Panc1 (cell line): ENCODE results near the gene SHKBP1.
"Not testable (repeated sequence)": the region's sequence is repeated elsewhere in the genome, so short reads cannot be mapped to it uniquely, and the experiment has no call there.

ENCODE experiments used
- CTCF ChIP-seq: fragments of 450-650 bp; IDR thresholded peaks from 2 replicates; pipeline ENCODE4 v1.5.1; 2017; ENCODE audit warnings: mild to moderate bottlenecking
- POLR2AphosphoS5 ChIP-seq: IDR thresholded peaks from 2 replicates; pipeline ENCODE4 v1.6.1; 2012; ENCODE audit warnings: mild to moderate bottlenecking, low read depth, low read length, moderate library complexity
- REST ChIP-seq, 2 experiments: IDR thresholded peaks; 2 replicates each; pipeline ENCODE4 v1.6.1; 2011 to 2012; ENCODE audit warnings: low read depth in 2 of 2, control low read depth in 1 of 2, low read length in 1 of 2, mild to moderate bottlenecking in 1 of 2, moderate library complexity in 1 of 2; ENCODE audit not compliant: insufficient read depth in 1 of 2
- SIN3A ChIP-seq: IDR thresholded peaks from 2 replicates; pipeline ENCODE4 v1.6.1; 2012; ENCODE audit warnings: low read depth, mild to moderate bottlenecking, low read length, moderate library complexity, borderline replicate concordance; ENCODE audit not compliant: insufficient read depth
- TCF7L2 ChIP-seq: IDR thresholded peaks from 2 replicates; pipeline ENCODE4 v1.6.1; 2011; ENCODE audit warnings: mild to moderate bottlenecking, low read depth, low read length, inconsistent platforms

GRCh38 chr19:40564535-40564934 lies 12.1 kb upstream of the SHKBP1 start:
- TF ChIP-seq CTCF; TCF7L2; POLR2AphosphoS5; REST (IDR thresholded peaks at IDR 0.05; ENCODE audit: insufficient read depth in 1 of 2, low read depth in 2 of 2, low read length in 1 of 2); SIN3A: not testable (repeated sequence)
